Medulla oblongata (tissue), 1 donor: ENCODE measurements around the gene EIF3F.
A peak's percentile ranks its signal among the peaks of the same experiment; 100 is the strongest.

ENCODE experiments used
- DNase-seq: peaks from one replicate; pipeline ENCODE4 v3.0.0-alpha.2; 2015; ENCODE audit errors: extremely low spot score

Gene EIF3F

GRCh38 chr11:7994581-7995278 lies 7.6 kb downstream of the EIF3F start:
- no peak for DNase-seq

DNA sequence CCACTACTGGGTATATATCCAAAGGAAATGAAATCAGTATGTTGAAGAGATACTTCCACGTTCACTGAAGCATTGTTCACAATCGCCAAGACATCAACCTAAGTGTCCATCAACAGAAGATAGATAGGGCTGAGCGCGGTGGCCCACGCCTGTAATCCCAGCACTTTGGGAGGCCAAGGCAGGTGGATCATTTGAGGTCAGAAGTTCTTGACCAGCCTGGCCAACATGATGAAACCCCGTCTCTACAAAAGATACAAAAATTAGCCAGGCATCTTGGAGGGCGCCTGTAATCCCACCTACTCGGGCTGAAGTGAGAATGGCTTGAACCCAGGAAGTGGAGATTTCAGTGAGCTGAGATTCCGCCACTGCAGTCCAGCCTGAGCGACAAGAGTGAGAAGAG lies 12.7 kb downstream of the EIF3F start:
- DNase-seq = no peak

DNA sequence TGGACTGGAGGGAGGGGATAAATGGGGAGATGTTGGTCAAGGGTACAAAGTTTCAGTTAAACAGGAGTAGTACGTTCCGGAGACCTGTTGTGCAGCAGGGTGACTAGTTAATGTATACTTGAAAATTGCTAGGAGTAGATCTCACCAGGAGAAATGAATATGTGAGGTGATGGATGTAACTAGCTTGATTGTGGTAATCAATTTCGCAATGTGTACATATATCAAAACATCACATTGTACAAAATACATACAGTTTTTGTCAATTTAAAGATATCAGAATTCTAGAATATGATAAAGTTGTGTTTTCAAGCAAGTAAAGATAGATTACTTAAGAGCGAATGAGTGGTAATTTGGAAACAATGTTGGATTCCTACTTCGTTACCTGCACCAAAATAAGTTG lies 13.3 kb downstream of the EIF3F start:
- no peak for DNase-seq

- DNase-seq = no peak
These were observed 15.5 kb downstream of the EIF3F start for GRCh38 chr11:8002676-8003075.

GRCh38 chr11:8003187-8003586 lies 16.1 kb downstream of the EIF3F start:
- DNase-seq = no peak

DNA sequence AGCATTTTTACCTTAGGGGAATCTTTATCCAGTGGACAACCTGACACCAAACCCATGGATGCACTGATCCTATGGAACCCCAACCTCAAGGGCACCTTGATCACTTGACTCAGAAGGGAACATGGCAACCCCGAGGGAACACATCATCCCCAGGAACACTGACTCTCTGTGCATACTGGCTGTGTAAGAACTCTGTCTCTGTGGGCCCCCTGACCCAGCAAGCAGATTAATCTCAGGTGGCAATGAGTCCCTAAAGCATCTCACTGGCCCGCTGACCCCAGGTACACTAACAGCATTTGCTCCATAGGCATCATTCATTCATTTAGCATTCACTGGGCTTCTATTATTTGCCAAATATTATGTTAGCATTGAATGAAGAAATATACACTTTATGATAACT lies 16.9 kb downstream of the EIF3F start:
- no peak for DNase-seq

DNA sequence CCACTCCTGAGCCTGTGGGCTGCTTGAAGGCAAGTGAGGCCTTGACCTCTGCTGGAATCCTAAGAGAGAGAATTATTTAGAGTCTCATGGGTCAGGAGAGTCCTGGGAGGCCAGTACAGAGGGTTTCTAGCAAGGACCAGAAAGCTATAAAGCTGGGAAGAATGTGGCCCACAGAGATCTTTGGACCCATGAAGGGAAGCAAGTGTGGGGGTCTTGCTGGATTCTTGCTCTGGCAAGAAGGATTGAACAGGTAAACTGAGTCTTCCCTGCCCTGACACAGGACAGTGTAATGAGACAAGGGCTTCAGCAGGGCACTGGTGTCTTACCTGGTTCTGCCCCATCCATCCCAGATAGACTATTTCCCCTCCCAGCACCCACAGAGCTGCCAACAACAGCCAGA lies 18.4 kb downstream of the EIF3F start:
- no peak for DNase-seq

GRCh38 chr11:8006349-8006977 lies 19.3 kb downstream of the EIF3F start:
- DNase-seq = peak; percentile 88

DNA sequence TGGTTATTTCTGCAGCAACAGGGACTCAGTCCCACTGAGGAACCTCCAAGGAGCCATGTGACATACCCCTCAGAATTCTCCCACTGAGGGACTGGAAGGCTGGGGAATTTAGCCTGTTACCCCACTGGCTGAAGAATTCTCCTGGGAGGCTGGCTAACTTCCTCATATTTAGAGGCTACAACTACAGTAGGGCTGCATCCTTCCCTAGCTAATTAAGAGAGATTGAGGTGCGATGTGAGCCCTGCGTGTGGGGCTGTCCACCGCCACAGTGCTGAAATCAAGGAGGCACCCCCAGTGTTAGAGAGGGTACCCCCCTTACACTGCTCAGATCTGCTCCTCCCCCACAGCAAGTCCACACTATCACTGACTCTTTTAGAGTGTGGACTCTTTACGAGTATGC lies 21.1 kb downstream of the EIF3F start:
- no peak for DNase-seq

DNA sequence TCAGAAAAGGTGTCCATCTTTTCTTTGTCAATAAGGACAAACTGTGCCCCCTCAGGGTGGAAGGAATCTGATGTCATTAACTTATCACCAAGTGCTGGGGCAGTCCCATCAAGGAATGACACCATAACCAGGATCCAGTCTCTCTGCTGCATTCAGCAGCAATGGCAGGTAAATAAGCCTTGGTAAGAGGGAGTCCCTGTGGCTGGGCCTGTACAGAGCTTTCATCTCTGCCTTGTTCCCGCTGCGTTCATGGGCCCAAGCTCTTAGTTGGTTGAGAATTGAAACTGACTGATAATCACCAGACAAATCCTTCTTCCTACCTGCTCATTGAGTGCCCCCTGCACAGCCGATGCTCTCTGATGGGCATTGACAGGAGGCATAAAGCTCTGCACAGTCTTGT lies 22.7 kb downstream of the EIF3F start:
- DNase-seq = no peak

DNA sequence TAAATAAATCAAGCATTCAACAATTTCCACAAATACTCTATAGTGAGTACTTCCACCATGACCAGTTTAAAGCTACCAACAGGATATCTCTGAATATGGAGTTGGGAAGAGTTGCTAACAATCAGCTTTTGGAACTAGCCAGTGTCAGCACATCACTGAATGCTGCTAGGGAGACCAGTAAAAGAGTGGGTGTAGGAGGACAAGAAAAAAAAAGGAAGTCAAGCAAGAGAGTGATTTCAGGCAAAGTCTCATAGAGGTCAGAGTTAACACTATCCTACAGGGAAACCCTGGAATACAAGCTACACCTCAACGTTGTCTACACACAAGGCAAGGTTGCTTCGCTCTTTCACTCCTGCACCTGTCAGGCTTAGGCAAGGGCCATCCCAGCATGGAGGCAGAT lies 24.2 kb downstream of the EIF3F start:
- no peak for DNase-seq

GRCh38 chr11:8011981-8012444 lies 24.9 kb downstream of the EIF3F start:
- peak; percentile 80 for DNase-seq

DNA sequence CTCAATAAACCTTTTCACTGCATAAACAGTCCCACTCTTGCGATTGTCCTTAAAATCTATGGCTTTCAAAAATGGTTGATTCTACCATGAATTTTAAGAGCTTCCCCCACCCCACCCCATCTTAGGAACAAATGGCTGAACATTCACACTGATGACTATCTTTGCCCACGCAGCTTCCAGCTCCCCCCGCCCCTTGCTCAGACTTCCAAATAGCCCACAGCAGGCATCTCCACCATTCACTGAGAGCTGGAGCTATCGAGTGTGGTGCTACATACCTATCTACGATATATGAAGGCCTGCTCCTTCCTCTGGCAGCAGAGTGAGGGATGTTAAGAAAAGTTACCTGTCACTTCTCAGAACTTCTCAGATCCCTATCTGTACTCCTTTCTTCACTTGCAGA lies 26.7 kb downstream of the EIF3F start:
- DNase-seq = no peak

DNA sequence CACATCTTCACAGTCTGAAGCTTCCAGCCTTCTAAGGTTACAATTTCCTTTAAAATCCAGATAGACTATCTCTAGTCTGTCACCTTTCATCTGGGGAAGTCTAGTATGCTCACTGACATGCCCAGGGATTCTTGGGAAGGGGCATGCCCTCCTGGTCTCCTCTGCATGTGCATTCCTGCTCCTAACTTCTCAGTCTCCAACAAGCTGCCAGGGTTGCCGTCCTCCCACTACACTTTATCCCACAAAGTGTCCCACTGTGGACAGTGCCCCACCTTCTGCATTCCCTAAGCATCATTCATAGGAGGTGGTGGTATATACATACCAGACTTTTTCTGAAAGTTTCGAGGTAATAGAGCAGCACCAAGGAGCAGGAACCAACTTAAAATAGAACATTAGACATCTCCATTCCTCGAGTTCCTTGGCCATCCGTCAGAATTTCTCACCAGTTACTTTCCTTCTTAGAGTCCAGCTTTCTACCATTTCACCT lies 28.7 kb downstream of the EIF3F start:
- no peak for DNase-seq

DNA sequence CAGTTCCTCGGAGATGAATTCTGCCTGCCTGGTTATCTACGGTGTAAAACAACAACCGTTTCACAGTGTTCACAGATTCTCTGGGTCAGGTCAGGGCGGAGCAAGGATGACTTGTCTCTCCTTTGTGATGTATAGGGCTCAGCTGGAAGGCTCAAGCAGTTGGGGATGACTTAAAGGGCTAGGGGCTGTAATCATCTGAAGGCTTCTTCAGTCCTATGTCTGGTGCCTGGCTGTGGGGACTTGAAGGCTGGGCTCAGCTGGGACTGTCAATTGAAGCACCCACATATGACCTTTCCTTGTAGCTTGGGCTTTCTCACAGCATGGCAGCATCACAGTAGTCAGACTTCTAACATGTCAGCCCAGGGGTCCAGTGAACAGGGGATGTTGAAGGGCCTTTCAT lies 29.3 kb downstream of the EIF3F start:
- DNase-seq = no peak

DNA sequence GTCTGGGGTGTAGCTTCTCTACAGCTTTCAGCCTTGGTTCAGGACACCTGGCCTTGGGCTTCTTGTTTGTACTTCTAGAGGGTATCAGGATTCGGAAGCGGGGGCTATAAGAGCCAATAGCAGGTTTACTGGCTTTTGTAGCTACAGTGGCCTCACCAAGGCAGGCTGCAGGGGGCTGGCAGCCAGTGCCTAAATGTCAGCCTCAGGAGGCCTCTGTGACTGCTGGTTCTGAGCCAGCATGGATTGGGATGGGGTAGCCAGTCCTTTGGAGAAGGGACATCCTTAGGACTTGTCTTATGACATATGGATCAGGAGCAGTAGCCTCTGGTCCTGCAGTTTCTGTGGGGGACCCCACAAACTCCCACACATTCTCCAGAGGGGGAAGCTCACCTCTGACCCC lies 29.9 kb downstream of the EIF3F start:
- no peak for DNase-seq

DNA sequence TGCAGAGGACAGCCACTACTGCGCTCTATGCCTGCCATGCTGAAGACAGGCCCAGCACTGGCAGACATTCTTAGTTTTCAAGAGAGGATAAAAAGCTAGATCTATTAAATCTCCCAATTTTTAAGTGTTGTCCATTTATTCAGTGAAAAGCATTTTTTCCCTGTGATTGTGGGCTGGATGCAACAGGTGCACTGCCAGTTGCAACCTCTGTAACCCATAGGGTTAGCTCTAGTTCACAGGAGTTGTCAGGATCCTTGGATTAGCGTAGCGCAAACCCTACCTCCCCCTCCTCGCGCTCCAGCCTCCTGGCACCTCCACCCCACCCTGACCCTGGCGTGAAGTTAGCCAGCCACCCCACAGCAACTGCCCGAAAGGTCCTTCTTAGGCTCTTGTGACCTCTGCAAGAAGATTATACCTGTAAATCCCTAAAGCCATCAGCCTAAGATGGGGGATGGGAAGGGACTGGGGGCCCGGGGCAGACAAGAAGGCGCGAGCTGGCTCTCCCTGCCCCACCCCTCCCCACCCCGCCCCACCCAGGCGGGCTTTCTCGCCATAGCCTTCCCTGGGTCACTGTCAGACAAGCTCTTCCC lies 30.9 kb downstream of the EIF3F start:
- DNase-seq = no peak

- DNase-seq = peak; percentile 67
These were observed 31.6 kb downstream of the EIF3F start for GRCh38 chr11:8018484-8019313.

DNA sequence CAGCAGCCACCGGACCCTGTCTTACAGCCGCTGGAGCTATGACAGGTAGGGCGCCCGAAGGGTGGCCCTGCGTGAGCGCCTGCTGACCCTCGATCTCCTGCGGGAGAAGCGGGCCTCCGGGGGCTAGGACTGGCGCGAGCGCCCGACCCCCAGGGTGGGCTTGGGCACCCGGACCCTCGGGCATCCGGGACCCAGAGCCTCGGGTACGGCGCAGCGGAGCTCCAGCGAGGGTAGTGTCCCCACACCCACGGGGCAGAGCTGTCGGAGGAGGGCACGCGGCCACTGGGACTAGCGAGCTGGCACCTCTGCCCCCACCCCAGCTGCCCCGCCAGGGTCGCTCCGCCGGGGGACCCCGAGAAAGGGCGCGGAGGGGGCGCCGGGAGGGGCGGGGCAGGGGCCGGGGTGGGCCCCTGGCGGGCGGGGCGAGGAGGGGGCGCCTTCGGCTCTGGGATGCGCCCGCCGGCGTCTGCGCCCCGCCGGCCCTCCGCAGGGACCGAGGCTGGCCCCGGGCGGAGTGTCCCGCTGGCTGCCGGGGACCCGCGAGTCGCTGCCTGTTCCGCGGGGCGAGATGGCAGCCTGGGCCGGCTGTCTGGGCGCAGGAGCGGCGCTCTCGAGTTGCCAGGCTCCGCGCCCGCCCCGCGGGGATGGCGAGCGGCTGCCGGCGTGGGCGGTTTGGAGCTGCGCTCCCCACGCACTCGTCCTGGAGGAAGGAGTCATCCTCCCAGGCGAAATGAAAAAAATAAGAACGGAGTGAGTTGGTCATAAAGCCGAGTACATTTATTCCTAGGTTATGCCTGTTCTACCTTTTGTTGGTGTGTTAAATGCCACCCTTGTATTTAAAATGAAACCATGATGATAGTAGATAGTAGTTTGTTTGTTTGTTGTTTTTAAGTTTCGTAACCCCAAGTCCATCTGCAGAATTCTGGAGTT lies 32.4 kb downstream of the EIF3F start:
- peak; percentile 12 for DNase-seq

GRCh38 chr11:8020244-8020597 lies 33.1 kb downstream of the EIF3F start:
- DNase-seq = no peak

DNA sequence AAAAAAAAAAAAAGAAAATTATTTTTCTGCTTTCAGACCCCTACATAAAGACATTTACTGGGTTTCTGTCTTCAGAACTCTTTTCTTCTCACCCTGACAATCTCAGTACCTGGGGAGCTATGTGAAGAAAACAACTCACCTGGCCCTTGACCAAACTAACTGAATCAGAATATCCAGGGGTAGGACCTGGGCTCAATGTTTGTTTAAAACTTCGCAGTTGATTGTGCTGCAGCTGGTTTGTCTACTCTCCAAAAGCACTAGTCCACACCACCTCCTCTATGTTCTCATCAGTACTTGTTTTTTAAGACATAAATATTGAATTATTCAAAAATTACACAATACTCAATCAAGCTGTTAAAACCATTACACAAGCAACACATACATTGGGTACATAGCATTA lies 34.8 kb downstream of the EIF3F start:
- DNase-seq = no peak
